Measurements from ENCODE around the gene RWDD3. TPM values are rescaled to one million over a fixed set of nuclear protein-coding genes. Genes with fewer than 3 reads are reported as not detected.

Gene RWDD3, protein sequence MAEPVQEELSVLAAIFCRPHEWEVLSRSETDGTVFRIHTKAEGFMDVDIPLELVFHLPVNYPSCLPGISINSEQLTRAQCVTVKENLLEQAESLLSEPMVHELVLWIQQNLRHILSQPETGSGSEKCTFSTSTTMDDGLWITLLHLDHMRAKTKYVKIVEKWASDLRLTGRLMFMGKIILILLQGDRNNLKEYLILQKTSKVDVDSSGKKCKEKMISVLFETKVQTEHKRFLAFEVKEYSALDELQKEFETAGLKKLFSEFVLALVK
- polyA plus RNA-seq (ENCODE audit: low read depth in 6 of 6), result 10 to 100 TPM; 39.6 to 54.6 (median 48.5) TPM

DNA sequence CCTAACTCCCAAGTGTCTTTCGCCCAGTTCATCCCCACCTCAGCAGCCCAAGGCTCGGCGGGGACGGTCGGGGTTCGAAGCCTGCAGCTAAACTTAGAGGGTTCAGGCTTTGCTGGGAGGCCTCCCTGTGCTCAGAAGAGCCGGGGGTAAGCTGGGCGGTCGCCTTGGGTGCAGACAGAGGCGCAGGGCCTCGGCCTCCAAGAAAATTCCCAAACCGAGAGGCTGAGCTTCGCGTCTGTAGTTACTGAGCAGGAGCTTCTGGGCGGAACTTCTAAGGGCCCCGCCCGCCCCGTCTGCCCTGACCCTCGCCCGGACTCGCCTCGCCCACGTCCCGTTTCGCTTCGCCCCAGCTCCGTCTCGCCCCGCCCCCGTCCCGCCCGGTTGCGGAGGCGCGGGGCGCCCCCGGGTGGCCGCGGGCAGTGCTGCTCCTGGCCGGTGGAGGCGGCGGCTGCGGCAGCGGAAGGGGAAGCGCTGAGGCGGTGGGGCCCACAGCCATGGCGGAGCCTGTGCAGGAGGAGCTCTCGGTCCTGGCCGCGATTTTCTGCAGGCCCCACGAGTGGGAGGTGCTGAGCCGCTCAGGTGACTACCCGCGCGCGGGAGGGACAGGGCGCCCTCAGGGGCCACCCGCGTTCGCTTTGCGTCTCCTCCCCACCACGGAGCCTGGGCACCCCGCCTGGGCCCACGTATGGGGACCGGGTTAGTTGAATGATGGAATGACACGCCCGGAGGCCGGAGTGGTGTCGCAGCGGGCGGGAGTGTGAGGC, at the start of gene RWDD3:
Gene RWDD3, plus strand, starts transcription at position 474 of the 764 bp plus-strand sequence. Its CDS starts 21 bp downstream, at position 495.
- ATAC-seq (ENCODE audit: low read depth in 2 of 2), result peak; percentile 91 to 92
- DNase-seq, result peak; percentile 95
- H3K4me1 Mint-ChIP-seq, result peaks cover 22 to 44% (median 42%) of the 10 kb centered on the region in 3 donors
- H3K4me3 Mint-ChIP-seq, result peak within 1 kb of the TSS; percentile 87 to 97 (median 92)
- no peaks in the 10 kb centered on the region for H3K36me3 Mint-ChIP-seq
- peaks cover 11 to 26% (median 22%) of the 10 kb centered on the region in 3 donors for H3K27me3 Mint-ChIP-seq
- peak within 1 kb of the TSS; percentile 77 to 95 (median 89) for H3K27ac Mint-ChIP-seq
- no peaks in the 10 kb centered on the region for H3K9me3 Mint-ChIP-seq

- Mint-ChIP-seq H3K27ac (no peak overlapping the region), H3K4me3 (no peak overlapping the region), H3K36me3 (peaks cover 4 to 14% of the 10 kb centered on the region in 2 donors), H3K27me3 (peaks cover 12 to 44% (median 37%) of the 10 kb centered on the region in 3 donors), H3K4me1 (no peaks in the 10 kb centered on the region), H3K9me3 (peaks cover 0 to 11% (median 0%) of the 10 kb centered on the region in 7 donors)
- ATAC-seq (ENCODE audit: low read depth in 2 of 2) (no peak), DNase-seq (no peak)
These were observed 47.9 kb upstream of the RWDD3 start for GRCh38 chr1:95186149-95186548.

- no peak overlapping the region for H3K4me3 Mint-ChIP-seq
- H3K36me3 Mint-ChIP-seq, result no peaks in the 10 kb centered on the region
- H3K9me3 Mint-ChIP-seq, result peaks cover 0 to 6% (median 0%) of the 10 kb centered on the region in 7 donors
- H3K4me1 Mint-ChIP-seq, result no peaks in the 10 kb centered on the region
- DNase-seq, result no peak
- no peak overlapping the region for H3K27ac Mint-ChIP-seq
- no peak for ATAC-seq (ENCODE audit: low read depth in 2 of 2)
- peaks cover 12 to 16% (median 15%) of the 10 kb centered on the region in 3 donors for H3K27me3 Mint-ChIP-seq
These were observed 40.4 kb upstream of the RWDD3 start for GRCh38 chr1:95193591-95193990.

DNA sequence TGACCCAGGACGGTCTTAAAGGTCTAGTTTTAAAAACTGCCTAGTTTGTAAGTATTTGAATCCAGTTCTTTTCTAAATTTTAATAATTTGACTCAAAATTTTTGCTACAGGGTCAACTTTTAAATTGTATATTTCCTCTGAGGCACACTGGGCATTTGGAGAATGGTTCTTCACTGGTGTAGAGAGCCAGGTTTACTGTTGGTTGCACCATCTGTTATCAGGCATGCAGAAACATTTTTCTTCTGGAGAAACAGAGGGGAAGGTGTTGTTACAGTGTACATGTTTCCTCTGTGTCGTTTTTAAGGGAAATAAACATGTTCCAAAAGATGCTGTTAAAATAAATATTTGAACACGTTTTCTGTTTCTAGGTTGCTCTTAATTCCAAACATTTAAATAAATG, 39.0 kb upstream of the RWDD3 start:
- H3K9me3 Mint-ChIP-seq, result peaks cover 0 to 6% (median 0%) of the 10 kb centered on the region in 7 donors
- H3K4me1 Mint-ChIP-seq, result no peaks in the 10 kb centered on the region
- ATAC-seq (ENCODE audit: low read depth in 2 of 2) (no peak), DNase-seq (no peak)
- no peak overlapping the region for H3K27ac Mint-ChIP-seq
- no peaks in the 10 kb centered on the region for H3K36me3 Mint-ChIP-seq
- H3K27me3 Mint-ChIP-seq, result peaks cover 12 to 16% (median 15%) of the 10 kb centered on the region in 3 donors
- H3K4me3 Mint-ChIP-seq, result no peak overlapping the region

- Mint-ChIP-seq H3K27me3 (peaks cover 6 to 17% (median 16%) of the 10 kb centered on the region in 3 donors), H3K36me3 (no peaks in the 10 kb centered on the region), H3K4me3 (no peak overlapping the region), H3K4me1 (no peaks in the 10 kb centered on the region), H3K27ac (no peak overlapping the region), H3K9me3 (no peaks in the 10 kb centered on the region)
- ATAC-seq (ENCODE audit: low read depth in 2 of 2), result no peak
- no peak for DNase-seq
These were observed 38.0 kb upstream of the RWDD3 start for GRCh38 chr1:95196017-95196416.

DNA sequence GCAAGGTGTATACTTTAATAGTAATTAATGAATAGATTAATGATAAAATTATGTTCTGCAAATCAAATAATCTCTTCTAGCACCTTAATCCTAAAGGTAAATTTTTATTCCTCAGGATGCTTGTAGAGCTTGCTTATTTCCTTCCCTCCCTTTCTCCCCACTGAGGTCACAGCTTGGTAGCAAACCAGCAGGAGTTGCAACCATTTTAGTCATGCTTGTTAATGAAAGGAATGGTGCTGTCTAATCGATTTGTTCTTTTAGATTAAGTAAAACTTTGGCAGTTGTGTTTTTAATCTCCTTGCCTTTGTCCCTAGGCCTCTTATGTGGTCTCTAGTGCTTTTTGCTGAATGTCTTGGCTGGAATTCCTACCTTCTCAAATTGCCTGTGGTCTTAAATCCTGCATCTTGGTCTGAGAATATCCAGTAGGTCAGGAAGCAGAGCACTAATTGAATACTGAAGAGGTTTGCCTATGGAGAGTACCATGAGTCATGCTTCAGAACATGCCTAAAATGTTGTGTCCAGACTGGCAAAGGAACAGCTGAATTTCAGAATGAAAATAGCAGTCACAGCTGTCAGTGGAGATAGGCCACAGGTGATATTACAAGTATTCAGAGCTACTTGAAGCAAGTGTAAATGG, 36.3 kb upstream of the RWDD3 start:
- Mint-ChIP-seq H3K4me3 (no peak overlapping the region), H3K27ac (no peak overlapping the region), H3K9me3 (no peaks in the 10 kb centered on the region), H3K4me1 (no peaks in the 10 kb centered on the region), H3K36me3 (no peaks in the 10 kb centered on the region), H3K27me3 (peaks cover 6 to 16% (median 15%) of the 10 kb centered on the region in 3 donors)
- ATAC-seq (ENCODE audit: low read depth in 2 of 2) (no peak), DNase-seq (no peak)

DNA sequence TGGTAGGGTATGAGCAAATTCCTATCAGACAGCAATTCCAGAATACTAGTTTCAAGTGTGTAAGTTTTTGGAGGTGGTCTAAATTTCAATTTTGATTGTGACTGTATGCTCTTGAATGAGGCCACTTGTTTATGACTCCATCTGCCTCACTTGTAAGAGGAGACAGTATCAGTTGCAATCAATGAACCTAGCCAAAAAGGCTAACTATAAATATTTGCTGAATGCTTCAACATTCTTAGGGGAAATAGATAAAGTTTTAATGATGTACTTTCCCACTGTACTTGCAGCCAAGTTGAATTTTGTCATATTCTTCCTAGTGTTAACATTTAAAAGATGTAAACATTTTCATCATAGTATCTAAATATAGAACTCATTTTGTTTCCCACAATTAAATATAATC, 32.1 kb upstream of the RWDD3 start:
- Mint-ChIP-seq H3K4me3 (no peak overlapping the region), H3K4me1 (no peaks in the 10 kb centered on the region), H3K9me3 (peaks cover 0 to 7% (median 0%) of the 10 kb centered on the region in 7 donors), H3K27ac (no peak overlapping the region), H3K27me3 (peaks cover 7 to 22% (median 14%) of the 10 kb centered on the region in 3 donors), H3K36me3 (no peaks in the 10 kb centered on the region)
- no peak for ATAC-seq (ENCODE audit: low read depth in 2 of 2)
- no peak for DNase-seq

DNA sequence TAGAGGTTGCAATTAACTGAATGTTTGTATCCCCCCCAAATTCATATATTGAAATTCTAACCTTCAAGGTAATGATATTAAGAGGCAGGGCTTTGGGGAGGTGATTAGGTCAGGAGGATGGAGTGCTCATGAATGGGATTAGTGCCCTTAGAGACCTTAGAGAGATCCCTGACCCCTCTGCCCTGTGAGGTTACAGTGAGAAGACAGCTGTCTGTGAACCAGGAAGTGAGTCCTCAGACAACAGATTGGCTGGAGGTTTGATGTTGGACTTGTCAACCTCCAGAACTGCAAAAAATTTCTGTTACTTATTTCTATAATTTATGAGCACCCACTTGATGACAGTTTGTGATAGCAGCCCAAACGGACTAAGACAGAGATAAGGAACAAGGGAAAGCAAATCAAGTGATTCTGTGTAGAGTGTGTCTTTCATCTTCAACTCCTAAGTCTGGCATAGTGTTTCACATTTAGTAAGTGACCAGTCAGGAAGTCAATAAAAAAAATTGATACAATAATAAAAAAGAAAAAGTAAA, 30.0 kb upstream of the RWDD3 start:
- Mint-ChIP-seq H3K4me1 (no peaks in the 10 kb centered on the region), H3K27me3 (peaks cover 3 to 29% (median 12%) of the 10 kb centered on the region in 3 donors), H3K27ac (peak overlapping the region in 1 of 6 donors; percentile 21), H3K9me3 (peaks cover 0 to 7% (median 0%) of the 10 kb centered on the region in 7 donors), H3K36me3 (no peaks in the 10 kb centered on the region), H3K4me3 (no peak overlapping the region)
- ATAC-seq (ENCODE audit: low read depth in 2 of 2) (no peak), DNase-seq (no peak)

DNA sequence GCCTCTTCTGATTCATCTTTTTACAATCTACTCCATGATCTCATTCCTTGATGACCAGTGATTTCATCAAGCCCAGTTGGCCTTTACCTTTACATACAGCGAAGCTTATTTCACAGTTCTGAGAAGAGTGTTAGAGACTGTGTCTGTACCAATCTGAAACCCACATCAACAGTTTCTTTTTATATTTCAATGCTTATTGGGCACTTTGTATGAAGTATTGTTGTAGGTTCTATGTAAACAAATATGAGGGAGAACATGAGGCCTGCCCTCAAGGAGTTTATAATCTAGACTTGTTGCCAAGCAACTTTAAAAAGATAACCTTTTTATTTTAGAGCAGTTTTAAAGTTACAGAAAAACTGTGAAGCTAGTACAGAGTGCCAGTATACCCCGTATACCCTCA, 27.5 kb upstream of the RWDD3 start:
- peaks cover 0 to 10% (median 4%) of the 10 kb centered on the region in 7 donors for H3K9me3 Mint-ChIP-seq
- DNase-seq (no peak), ATAC-seq (ENCODE audit: low read depth in 2 of 2) (no peak)
- H3K36me3 Mint-ChIP-seq, result no peaks in the 10 kb centered on the region
- H3K4me3 Mint-ChIP-seq, result no peak overlapping the region
- H3K27me3 Mint-ChIP-seq, result peaks cover 0 to 23% (median 5%) of the 10 kb centered on the region in 3 donors
- no peak overlapping the region for H3K27ac Mint-ChIP-seq
- H3K4me1 Mint-ChIP-seq, result no peaks in the 10 kb centered on the region

GRCh38 chr1:95207223-95207935, 26.6 kb upstream of the RWDD3 start:
- ATAC-seq (ENCODE audit: low read depth in 2 of 2) (no peak), DNase-seq (no peak)
- peaks cover 0 to 29% (median 5%) of the 10 kb centered on the region in 3 donors for H3K27me3 Mint-ChIP-seq
- no peak overlapping the region for H3K4me3 Mint-ChIP-seq
- no peaks in the 10 kb centered on the region for H3K36me3 Mint-ChIP-seq
- H3K4me1 Mint-ChIP-seq, result no peaks in the 10 kb centered on the region
- H3K27ac Mint-ChIP-seq, result peak overlapping the region in 1 of 6 donors; percentile 70
- peaks cover 0 to 11% (median 6%) of the 10 kb centered on the region in 7 donors for H3K9me3 Mint-ChIP-seq

DNA sequence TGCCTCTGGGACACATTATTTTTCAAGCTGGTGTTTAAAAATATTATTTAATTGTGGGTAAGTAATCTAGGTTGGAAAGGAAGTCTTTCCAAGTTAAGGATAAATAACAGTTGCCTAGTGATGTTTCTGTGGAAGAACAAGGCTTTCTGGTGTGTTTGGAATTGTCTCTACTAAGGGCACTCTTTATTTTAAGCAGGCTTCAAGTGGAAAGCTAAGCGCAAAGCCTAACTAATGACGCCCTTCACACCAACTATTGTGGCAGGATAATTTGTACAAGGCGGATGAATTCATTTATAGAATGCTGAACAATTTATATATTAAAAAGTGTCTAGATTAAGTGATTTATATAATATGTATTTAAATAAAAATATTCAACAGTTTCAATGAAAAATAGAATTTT, 25.1 kb upstream of the RWDD3 start:
- no peak for ATAC-seq (ENCODE audit: low read depth in 2 of 2)
- no peaks in the 10 kb centered on the region for H3K36me3 Mint-ChIP-seq
- no peak overlapping the region for H3K4me3 Mint-ChIP-seq

DNA sequence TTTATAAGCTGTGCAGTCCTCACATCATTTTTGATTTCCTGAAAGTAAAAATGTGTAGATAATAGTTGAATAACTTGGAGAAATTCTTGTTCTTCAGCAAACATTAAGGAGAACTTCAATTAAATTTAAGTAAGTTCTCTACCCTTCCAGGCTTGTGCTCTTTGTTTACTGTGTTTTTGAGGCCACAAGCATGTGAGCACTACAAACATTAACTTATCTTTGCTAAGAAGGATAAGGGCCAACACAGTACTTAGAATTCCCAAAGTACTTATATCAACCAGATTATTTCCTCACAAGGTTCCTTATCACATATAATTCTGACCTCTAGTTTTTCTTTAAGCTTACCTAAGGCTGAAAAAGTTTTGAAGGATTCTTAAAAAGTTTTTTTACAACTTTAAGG, 24.7 kb upstream of the RWDD3 start:
- H3K4me1 Mint-ChIP-seq, result no peaks in the 10 kb centered on the region
- H3K27ac Mint-ChIP-seq, result no peak overlapping the region
- H3K4me3 Mint-ChIP-seq, result no peak overlapping the region
- DNase-seq (no peak), ATAC-seq (ENCODE audit: low read depth in 2 of 2) (no peak)
- no peaks in the 10 kb centered on the region for H3K36me3 Mint-ChIP-seq
- H3K9me3 Mint-ChIP-seq, result peaks cover 0 to 13% (median 8%) of the 10 kb centered on the region in 7 donors
- peaks cover 0 to 42% (median 10%) of the 10 kb centered on the region in 3 donors for H3K27me3 Mint-ChIP-seq

More for the DNA sequence above, 25.1 kb upstream of the RWDD3 start:
- Mint-ChIP-seq H3K27ac (no peak overlapping the region), H3K4me1 (no peaks in the 10 kb centered on the region), H3K9me3 (peaks cover 0 to 13% (median 8%) of the 10 kb centered on the region in 7 donors), H3K27me3 (peaks cover 0 to 38% (median 10%) of the 10 kb centered on the region in 3 donors)
- DNase-seq, result no peak
